Caco-2 (cell line): ENCODE data around the gene FEV. TPM values are rescaled to one million over a fixed set of nuclear protein-coding genes. Genes with fewer than 3 reads are reported as not detected.

ENCODE experiments used
- BruUV-seq: library from RNA; stranded (reverse); fragments of 400-500 nt; replicated peaks from 2 replicates; lab custom pipeline; 2021; lab: Mats Ljungman, UMichigan
- CTCF ChIA-PET: fragments of 300-600 bp; sonication (Branson Sonifier 250); formaldehyde crosslinking; loops from one replicate; lab custom pipeline; 2022; ENCODE audit warnings: antibody characterized with exemption; lab: Charles Lee
- POLR2A ChIA-PET: fragments of 300-600 bp; sonication (Branson Sonifier 250); formaldehyde crosslinking; loops from one replicate; lab custom pipeline; 2022; ENCODE audit warnings: antibody characterized with exemption; lab: Charles Lee
- DNase-seq, 2 experiments: peaks; one replicate each; pipeline versions ENCODE4 v3.0.0 to v3.0.0-alpha.2; 2020 to 2022
- H3K27me3 ChIP-seq: replicated peaks from 2 replicates; pipeline ENCODE4 v1.6.0; 2011; ENCODE audit warnings: low read length; ENCODE audit not compliant: control insufficient read depth, insufficient read depth
- H3K36me3 ChIP-seq: 2 replicates; pipeline ENCODE4 v1.5.1; 2011; ENCODE audit warnings: low read length; ENCODE audit not compliant: control insufficient read depth, insufficient read depth
- H3K4me1 ChIP-seq: fragments of 250-450 bp; sonication (Bioruptor Pico); 2 replicates; pipeline ENCODE4 v1.5.1; 2020; ENCODE audit warnings: mild to moderate bottlenecking
- H3K4me3 ChIP-seq: 2 replicates; pipeline ENCODE4 v1.5.1; 2011; ENCODE audit warnings: low read depth, mild to moderate bottlenecking, control low read depth, low read length
- H3K9me3 ChIP-seq: fragments of 250-450 bp; sonication (Bioruptor Pico); 2 replicates; pipeline ENCODE4 v1.5.1; 2020; ENCODE audit warnings: mild to moderate bottlenecking, moderate library complexity
- H3K27ac Mint-ChIP-seq: one replicate; pipeline ENCODE4 v1.8.0; 2022; ENCODE audit warnings: mixed read lengths; ENCODE audit not compliant: unreplicated experiment
- H3K27me3 Mint-ChIP-seq: one replicate; pipeline ENCODE4 v1.8.0; 2022; ENCODE audit warnings: mixed read lengths; ENCODE audit not compliant: insufficient read depth, unreplicated experiment
- H3K36me3 Mint-ChIP-seq: one replicate; pipeline ENCODE4 v1.8.0; 2022; ENCODE audit warnings: mild to moderate bottlenecking, mixed read lengths; ENCODE audit not compliant: insufficient read depth, unreplicated experiment
- H3K4me1 Mint-ChIP-seq: one replicate; pipeline ENCODE4 v1.8.0; 2022; ENCODE audit warnings: low read depth, mixed read lengths; ENCODE audit not compliant: unreplicated experiment
- H3K4me3 Mint-ChIP-seq: one replicate; pipeline ENCODE4 v1.8.0; 2022; ENCODE audit warnings: mild to moderate bottlenecking, moderate library complexity, mixed read lengths; ENCODE audit not compliant: unreplicated experiment
- H3K9me3 Mint-ChIP-seq: one replicate; pipeline ENCODE4 v1.8.0; 2022; ENCODE audit warnings: mixed read lengths; ENCODE audit not compliant: unreplicated experiment
- CTCF ChIP-seq, 2 experiments: fragments of 200-600 bp in 1 of 2; IDR thresholded peaks; 1 replicate in 1 of 2; 2 replicates in 1 of 2; pipeline versions ENCODE4 v1.5.1 to v1.8.0; 2011 to 2022; ENCODE audit warnings: antibody characterized with exemption in 1 of 2, control low read depth in 1 of 2, inconsistent platforms in 1 of 2, low read depth in 1 of 2, low read length in 1 of 2, mild to moderate bottlenecking in 1 of 2, moderate library complexity in 1 of 2; ENCODE audit not compliant: insufficient read depth in 1 of 2, severe bottlenecking in 1 of 2, unreplicated experiment in 1 of 2
- intact Hi-C: fragments of 100-400 bp; cut with micrococcal nuclease; formaldehyde crosslinking; loops from one replicate; pipeline ENCODE4 v1.10.0; 2022; ENCODE audit not compliant: unreplicated experiment
- total RNA-seq: library from RNA; stranded (reverse); gene quantifications from 2 replicates; pipeline ENCODE4 v1.2.3, GENCODE V29; 2022

The FEV gene
- total RNA-seq, 1 experiment from 2014 or later, result not detected

- CTCF ChIA-PET, result interaction anchor here (0.6 to 2.6 kb wide), 8 partner anchors 9 to 270 kb away, joined by 3 to 10 read pairs (median 5); no protein-coding TSS in a partner anchor
- H3K9me3 ChIP-seq, result no peaks in the 10 kb centered on the region
- no peaks in the 10 kb centered on the region for H3K27me3 ChIP-seq
- peaks cover 3% of the 10 kb centered on the region; the same call in 1 of the 2 replicates for H3K4me1 ChIP-seq
- POLR2A ChIA-PET, result no interaction called here
- TF ChIP-seq CTCF (IDR thresholded peaks at IDR 0.05; ENCODE audit: insufficient read depth in 1 of 2, low read depth in 1 of 2, low read length in 1 of 2, severe bottlenecking in 1 of 2, unreplicated experiment in 1 of 2), result no peak
- Mint-ChIP-seq H3K4me1 (peaks cover 11% of the 10 kb centered on the region), H3K27me3 (no peaks in the 10 kb centered on the region), H3K27ac (no peak overlapping the region), H3K9me3 (no peaks in the 10 kb centered on the region), H3K36me3 (no peaks in the 10 kb centered on the region), H3K4me3 (no peak overlapping the region)
- H3K36me3 ChIP-seq, result no peaks in the 10 kb centered on the region
- H3K4me3 ChIP-seq, result no peak overlapping the region
- DNase-seq, result peak in 1 of 2 experiments; percentile 29
- intact Hi-C loops, result loop anchor here (5.0 kb wide), 1 partner anchor 44 kb away; no protein-coding TSS in a partner anchor
- BruUV-seq, result no TSS peak
Measured at GRCh38 chr2:219025637-219026585, 40.9 kb upstream of the FEV start.

- intact Hi-C loops, result no loop called here
- H3K27me3 Mint-ChIP-seq, result no peaks in the 10 kb centered on the region
- CTCF ChIA-PET, result interaction anchor here (0.6 to 1.7 kb wide), 3 partner anchors 12 to 146 kb away, joined by 3 to 10 read pairs (median 4); partner anchors contain the start of gene SLC23A3
Measured at GRCh38 chr2:219024059-219024458, 39.1 kb upstream of the FEV start.

More at GRCh38 chr2:219024059-219024458, 39.1 kb upstream of the FEV start:
- Mint-ChIP-seq H3K36me3 (no peaks in the 10 kb centered on the region), H3K4me1 (peaks cover 6% of the 10 kb centered on the region), H3K9me3 (no peaks in the 10 kb centered on the region), H3K27ac (no peak overlapping the region), H3K4me3 (no peak overlapping the region)
- no peaks in the 10 kb centered on the region for H3K9me3 ChIP-seq
- DNase-seq, result no peak
- no peak overlapping the region for H3K4me3 ChIP-seq
- H3K27me3 ChIP-seq, result no peaks in the 10 kb centered on the region
- BruUV-seq, result no TSS peak
- no peaks in the 10 kb centered on the region for H3K36me3 ChIP-seq
- no peak for TF ChIP-seq CTCF (IDR thresholded peaks at IDR 0.05; ENCODE audit: insufficient read depth in 1 of 2, low read depth in 1 of 2, low read length in 1 of 2, severe bottlenecking in 1 of 2, unreplicated experiment in 1 of 2)
- H3K4me1 ChIP-seq, result peaks cover 3% of the 10 kb centered on the region; the same call in 1 of the 2 replicates
- POLR2A ChIA-PET, result interaction anchor here (0.7 kb wide), 1 partner anchor 22 kb away, joined by 3 read pairs; no protein-coding TSS in a partner anchor
